Muscle of arm (tissue), 12 donors: ENCODE measurements around the gene UTP3. TPM values are rescaled to one million over a fixed set of nuclear protein-coding genes. Genes with fewer than 3 reads are reported as not detected.
"Not testable (repeated sequence)": the region's sequence is repeated elsewhere in the genome, so short reads cannot be mapped to it uniquely, and the experiment has no call there.

Source experiments
- DNase-seq: peaks from one replicate; pipeline ENCODE4 v3.0.0-alpha.2; 2013
- polyA plus RNA-seq, 12 donors: library from polyadenylated mRNA; unstranded; fragments of 120-200 nt; gene quantifications; one replicate each; pipeline ENCODE4 v1.2.1, GENCODE V29; 2013; ENCODE audit not compliant: insufficient read length in 12 of 12

UTP3 gene
- polyA plus RNA-seq, 12 donors: 19.0 to 29.4 (median 24.1) TPM; not detected in 1

DNA sequence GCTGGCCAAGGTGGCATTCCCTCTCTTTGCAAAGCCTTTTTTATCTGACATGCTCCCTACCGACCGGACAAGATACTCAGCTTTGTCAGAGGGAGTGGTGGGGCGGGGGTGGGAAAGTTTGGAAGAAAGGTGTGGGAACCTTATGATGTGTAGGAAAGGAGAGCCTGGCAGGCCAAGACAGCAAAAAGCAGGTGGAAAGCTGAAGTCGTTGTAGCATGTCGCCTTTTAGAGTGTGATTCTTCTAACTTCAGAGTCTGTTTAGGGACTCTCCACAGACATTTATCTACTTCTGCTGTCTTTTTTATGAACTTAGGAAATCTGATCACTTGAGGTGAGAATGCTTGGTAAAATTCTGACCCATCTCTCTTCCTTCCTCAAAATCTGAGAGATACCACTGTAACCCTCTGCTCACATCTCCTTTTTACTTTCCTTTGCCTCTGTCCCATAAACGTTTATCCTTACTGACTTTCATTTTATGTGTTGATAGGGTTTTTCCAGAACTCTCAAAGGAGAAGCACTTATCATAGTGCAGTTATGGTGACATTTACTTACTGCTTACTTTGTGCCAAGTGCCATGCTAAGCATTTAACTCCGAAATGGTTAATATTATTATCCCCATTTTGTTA is 25.2 kb downstream of the UTP3 start:
- DNase-seq: no peak

DNA sequence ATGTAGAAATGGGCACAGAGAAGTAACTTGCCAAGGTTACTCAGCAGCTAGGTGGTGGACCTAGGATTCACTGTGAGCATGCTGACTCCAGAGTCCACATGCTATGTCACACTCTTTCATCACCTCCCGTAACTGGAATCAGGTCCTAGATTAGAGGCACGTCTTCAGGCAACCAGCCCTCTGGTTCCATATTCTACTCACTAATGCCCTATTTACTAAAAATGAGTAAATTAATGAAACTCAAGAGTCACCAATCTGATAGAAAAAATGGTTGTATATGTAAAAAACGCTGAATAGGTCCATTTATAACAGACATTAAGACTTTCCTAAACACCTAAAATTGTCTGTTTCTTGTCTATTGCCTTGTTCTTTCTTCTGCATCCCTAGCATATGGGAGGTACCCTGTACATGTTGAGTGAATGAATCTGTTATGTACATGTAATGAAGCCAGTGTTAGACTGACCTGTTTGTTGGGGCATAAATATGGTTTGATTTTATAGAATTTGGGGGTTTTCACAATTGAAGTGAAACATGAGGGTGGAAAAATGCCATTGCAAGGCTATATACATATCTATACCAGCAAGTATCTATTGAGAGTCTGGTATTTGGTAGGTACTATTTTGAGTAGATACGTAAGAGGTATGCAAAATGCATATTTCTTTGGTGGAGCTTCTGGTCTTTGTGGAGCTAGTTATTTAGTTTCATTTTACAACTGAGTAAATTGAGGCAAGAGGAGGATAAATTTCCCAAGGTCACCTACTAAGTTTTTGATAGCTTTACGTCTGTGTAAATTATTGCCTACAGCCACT is 26.0 kb downstream of the UTP3 start:
- no peak for DNase-seq

DNA sequence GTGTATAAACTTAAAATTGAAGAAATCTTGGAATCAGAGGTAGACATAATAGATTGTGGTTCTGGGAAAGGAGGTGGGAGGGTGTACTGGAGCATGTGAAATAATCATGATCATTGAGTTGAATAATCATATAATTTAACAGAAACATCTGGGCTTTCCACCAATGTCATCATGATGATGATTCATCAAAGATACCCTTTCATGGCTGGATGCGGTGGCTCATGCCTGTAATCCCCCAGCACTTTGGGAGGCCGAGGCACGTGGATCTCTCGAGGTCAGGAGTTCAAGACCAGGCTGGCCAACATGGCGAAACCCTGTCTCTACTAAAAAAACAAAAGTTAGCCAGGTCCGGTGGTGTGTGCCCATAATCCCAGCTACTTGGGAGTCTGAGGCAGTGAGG is 26.8 kb downstream of the UTP3 start:
- no peak for DNase-seq

DNA sequence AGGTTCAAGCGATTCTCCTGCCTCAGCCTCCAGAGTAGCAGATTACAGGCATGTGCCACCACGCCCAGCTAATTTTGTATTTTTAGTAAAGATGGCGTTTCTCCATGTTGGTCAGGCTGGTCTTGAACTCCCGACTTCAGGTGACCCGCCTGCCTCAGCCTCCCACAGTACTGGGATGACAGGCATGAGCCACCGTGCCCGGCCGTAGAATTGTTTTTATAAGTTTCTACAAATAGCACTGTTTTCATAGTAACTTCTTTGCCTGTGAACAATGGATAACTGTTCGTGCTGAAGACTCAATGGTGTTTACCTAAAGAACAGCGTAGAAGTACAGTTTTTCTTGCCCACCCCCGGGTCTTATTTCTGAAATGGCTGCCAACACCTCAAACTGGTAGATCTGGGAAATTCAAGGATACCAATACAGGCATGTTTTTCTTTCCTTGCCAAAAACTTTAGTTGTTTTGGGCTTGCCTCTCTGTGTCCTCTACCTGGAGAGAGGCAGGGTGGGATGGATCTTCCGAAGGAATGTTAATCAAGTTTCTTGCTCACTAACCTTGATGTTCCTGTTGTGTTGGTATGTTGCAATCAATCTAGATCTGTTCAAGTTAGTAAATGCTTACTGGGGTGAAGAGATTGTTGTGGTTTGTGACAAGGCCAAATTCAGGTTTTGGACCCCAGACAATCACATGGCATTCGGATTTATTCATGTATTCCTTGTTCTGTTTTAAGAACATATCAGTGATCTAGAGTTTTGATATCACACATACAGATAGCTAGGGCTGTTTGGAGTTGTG is 30.7 kb downstream of the UTP3 start:
- no peak for DNase-seq

DNA sequence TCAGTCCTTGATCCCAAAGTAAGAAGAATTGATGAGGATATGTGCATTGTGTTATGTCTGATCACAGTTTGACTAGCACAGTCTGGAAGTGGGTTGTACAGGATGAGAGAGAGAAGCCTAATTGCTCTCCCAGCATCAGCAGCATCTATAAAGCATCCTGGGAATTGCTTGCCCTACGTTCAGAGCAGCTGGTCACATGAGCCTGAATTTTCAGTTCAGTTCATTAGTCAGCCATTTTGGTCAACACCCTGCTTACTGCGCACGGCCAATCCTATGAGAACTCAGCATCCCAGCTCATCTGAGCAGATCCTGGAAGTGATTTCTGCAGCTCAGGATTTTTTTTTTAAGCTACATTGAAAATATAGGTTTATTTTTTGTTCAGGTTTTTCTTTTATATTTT is 33.4 kb downstream of the UTP3 start, which contains the start of gene RUFY3:
Gene RUFY3 (plus strand): TSS at position 218 of the 400 bp plus-strand sequence. CDS start 610 bp downstream, outside the sequence.
- DNase-seq: peak; percentile 85

DNA sequence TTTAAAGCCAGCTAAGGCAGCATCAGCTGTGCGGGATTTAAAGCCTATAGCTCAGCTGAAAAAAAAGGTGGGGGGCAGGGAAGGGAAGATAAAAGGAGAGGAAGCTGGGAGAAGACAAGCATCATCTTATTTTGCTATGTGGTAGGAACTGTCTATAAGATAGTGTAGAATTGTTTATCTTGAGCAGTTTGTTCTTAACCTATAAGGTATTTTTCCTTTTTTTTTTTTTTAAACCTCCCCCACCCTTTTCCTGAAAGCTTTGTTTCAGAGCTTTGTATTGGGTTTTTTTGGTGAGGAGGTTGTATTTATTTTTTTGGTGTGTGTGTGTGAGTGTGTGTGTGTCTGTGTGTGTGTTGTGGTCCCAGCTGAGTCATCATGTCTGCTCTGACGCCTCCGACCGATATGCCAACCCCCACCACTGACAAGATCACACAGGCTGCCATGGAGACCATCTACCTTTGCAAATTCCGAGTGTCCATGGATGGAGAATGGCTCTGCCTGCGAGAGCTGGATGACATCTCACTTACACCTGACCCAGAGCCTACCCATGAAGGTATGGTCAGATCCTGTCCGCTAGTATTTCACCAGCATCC is 34.0 kb downstream of the UTP3 start:
- DNase-seq: no peak

DNA sequence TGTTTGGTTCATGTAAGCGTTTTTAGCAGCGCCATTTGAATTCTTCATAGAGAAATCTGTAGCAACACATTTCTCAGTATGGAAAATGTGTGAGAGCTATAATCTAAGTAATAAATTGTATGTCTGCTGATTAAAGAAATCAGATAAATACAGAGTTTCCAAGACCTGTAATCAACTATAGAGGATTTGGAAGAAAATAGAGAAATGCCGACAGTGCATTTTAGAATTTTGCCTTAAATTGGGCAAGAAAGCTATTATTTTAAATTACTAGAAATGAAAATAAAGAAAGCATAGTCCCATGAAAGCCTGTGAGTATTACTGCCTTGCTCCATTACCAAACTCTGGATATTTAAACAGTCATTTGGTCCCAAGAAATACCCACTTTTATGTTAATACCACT is 36.1 kb downstream of the UTP3 start:
- DNase-seq: no peak

DNA sequence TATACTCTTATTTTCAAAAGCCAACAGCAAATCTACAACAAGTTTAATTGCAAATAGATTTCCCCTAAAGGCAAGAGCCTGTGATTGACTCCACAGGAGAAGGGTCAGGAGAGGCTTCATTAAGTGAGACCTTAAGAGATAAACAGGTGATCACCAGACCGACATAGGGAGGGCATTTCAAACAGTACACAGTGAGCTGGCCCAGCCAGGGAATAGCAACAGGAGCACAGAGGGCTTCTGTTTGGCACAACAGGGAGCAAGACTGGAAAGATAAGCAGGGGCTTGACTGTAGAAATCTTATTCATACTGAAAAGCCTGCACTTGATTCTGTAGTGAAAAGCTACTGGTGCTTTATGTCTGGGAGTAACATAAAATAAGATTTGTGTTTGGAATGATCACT is 37.3 kb downstream of the UTP3 start:
- DNase-seq: no peak

DNA sequence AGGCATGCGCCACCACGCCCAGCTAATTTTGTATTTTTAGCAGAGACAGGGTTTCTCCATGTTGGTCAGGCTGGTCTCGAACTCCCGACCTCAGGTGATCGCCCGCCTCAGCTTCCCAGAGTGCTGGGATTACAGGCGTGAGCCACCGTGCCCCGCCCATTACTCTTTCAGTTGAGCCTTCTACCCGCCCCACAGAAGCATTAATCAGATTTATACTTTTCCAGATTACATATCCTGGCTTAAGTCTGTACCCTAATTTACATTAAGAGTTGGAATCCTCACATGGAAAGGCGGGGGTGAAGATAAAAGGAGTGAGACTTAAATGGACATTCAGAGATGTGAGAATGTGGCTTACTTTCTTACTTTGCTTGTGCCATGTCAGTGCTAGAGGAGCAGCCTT is 38.2 kb downstream of the UTP3 start:
- DNase-seq: not testable (repeated sequence)

DNA sequence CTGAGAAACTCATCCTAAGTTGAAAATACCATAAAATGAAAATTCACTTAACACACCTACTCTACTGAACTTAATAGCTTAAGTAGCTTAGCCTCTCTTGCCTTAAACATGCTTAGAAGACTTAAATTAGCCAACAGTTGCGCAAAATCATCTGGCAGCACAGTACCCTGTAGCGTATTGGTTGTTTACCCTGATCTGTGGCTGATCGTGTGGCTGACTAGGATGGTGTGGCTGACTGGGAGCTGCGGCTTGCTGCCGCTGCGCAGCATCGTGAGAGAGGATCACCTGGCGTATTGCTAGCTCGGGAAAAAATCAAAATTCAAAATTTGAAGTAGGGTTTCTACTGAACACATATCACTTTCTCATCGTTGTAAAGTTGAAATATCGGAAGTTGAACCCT is 39.8 kb downstream of the UTP3 start:
- DNase-seq: no peak

DNA sequence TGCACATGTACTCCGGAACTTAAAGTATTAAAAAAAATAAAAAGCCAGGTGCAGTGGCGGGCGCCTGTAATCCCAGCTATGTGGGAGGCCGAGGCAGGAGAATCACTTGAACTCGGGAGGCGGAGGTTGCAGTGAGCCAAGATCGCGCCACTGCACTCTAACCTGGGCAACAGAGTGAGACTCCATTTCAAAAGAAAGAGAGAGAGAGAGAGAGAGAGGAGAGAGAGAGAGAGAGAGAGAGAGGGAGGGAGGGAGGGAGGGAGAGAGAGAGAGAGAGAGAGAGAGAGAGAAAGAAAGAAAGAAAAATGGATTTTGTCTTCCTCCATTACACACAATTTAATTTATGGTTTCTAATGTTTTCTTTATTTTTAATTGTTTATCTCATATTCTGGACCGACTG is 44.5 kb downstream of the UTP3 start:
- not testable (repeated sequence) for DNase-seq

DNA sequence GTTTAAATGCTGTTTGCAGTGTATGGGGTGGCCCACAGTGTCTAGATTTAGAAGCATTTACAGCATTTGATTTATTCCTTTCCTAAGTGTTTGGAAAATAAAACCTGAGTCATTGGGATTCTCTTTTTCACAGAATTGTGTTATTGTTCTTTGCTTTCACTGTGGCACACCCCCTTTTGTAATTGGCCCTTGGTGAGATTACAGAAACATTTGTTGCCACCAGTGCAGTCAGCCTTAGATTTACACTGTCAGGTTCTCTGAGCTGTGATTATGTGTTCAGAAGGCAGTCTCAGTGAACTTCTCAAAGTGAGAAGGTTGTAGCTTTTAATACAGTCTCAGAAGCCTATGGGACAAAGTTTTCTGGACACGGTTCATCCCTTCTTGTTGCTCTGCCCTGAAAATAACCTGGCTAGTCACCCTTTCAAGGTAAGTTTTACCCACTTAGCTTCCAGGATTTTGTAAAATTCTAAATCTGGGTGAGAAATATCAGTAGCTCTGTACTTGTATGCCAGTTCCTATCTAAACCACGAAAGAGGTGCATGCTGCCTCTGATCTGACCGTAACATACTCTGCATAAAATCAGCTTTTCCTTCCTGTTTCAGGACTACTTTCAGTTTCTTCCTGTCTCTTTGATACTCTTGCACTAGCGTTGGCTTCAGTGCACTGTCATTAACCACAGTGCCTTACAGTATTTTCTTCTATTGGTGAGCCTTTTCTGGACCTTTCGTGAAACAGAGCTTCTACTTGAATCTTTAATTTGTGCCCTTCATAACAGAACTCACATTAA is 46.0 kb downstream of the UTP3 start:
- DNase-seq: peak; percentile 14

DNA sequence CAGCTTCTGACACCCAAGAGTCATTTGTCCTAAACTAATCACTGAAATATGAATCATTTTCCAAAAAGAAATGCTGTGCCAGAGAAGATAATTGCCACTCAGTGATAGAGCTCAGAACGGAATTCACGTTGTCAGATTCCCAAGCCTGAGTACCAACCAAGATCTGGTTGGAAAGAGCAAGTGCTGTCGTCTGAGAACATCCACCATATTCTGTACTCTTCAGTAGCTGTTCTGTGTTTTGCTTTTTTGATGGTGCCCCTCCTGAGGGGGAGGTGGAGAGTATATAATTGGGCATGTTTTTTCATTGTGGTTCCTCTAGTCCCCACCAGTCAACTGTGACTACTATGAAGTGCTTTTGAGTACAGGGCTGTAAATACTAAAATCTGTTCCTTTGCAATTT is 46.6 kb downstream of the UTP3 start:
- no peak for DNase-seq

DNA sequence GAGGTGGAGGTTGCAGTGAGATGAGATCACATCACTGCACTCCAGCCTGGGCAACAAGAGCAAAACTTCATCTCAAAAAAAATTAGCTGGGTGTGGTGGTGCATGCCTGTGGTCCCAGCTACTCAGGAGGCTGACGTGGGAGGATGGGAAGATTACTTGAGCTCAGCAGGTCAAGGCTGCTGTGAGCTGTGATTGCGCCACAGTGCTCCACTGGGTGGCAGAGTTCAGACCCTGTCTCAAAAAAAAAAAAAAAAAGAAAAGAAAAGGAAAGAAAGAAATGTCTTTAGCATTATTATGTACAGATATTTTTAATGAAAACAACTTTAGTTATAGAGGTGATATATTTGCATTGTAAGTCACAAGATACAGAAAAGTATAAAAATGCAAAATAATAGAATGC is 47.6 kb downstream of the UTP3 start:
- DNase-seq: not testable (repeated sequence)

DNA sequence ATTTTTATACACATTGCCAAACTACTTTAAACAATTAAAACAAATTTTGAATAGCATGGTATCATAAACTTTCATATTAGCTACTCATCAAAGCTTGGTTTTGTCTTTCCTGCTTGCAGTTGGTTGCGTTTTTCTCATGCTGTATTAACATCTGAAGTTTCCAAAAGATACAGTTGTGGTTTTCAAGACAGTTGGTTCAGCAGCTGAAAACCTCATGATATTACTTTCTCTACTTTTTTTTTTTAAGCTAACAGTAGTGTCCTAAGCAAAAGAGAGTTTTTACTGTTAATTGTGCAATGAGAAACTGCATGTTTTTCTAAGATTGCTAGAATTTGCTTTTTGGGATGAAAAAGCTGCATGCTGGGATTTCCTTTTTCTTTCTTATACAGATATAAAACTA is 48.7 kb downstream of the UTP3 start:
- DNase-seq: no peak

DNA sequence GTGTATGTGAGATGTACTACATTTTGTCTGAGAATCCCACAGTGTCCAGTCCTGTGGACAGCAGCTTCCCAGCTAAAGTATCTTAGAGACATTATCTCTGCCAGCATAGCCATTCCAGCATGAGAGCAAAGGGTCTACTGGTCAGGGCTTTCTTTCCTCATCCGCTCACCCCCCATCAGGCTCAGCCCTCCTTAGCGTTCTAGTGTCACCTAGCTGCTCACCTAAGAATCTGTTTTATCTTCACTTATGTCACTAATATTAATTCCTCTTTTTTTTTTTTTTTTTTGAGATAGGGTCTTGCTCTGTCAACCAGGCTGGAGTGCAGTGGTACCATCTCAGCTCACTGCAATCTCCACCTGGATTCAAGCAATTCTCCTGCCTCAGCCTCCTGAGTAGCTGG is 49.1 kb downstream of the UTP3 start:
- no peak for DNase-seq

DNA sequence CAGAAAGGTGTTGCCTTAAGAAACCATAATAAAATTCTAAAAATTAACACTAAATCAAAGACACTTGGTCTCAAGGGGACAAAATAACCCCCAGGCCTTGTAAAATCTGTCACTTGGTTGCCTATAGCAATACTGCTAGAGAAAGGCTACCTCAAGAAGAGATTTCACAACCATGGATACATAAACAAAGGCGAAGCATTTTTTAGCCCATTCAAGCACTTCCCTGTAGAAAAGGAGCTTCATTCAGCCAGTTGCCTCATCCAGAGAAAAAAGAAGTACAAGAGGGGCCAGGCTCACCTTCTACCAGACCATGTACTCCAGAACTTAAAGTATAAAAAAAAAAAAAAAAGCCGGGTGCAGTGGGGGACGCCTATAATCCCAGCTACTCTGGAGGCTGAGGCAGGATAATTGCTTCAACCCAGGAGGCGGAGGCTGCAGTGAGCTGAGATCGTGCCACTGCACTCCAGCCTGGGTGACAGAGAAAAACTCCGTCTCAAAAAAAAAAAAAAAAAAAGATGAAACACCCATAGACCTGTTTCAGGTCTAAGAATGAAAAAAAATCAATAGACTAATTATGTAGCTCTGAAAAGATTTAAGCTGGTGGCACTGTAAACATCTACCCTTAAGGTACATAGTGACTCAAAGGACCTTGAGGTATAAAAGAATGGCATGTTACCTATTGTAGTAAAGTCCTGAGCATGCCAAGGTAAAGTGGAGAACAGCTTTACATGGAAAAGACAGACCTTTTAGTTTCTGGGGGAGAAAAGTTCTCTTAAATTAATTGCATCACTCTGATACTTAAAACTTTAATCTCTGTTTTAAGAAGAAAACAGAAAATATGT is 51.4 kb downstream of the UTP3 start:
- no peak for DNase-seq
